HepG2 (cell line): ENCODE measurements around the gene CCL7. TPM values are rescaled to one million over a fixed set of nuclear protein-coding genes. Genes with fewer than 3 reads are reported as not detected.
"Not testable (repeated sequence)": the region's sequence is repeated elsewhere in the genome, so short reads cannot be mapped to it uniquely, and the experiment has no call there.

Source experiments
- ATAC-seq: fragments of 200-7000 bp; cut with Tn5 transposase; 3 replicates; pipeline ENCODE4 v1.9.1; 2020; ENCODE audit warnings: mild to moderate bottlenecking, moderate library complexity
- BruUV-seq: library from RNA; stranded (reverse); fragments of 400-500 nt; replicated peaks from 2 replicates; lab custom pipeline; 2021; lab: Mats Ljungman, UMichigan
- CTCF ChIA-PET: fragments of 300-600 bp; formaldehyde crosslinking; extraction: SDS; loops from one replicate; lab custom pipeline; 2021; ENCODE audit warnings: low total read pairs, inconsistent platforms, low intra/inter-chr PET ratio; lab: Yijun Ruan, JAX
- POLR2A ChIA-PET: fragments of 350-600 bp; sonication (Branson Sonifier 250); formaldehyde crosslinking; loops from one replicate; lab custom pipeline; 2020; ENCODE audit warnings: antibody characterized with exemption, inconsistent platforms; lab: Yijun Ruan, JAX
- DNase-seq: peaks from one replicate; pipeline ENCODE4 v3.0.0-alpha.2; 2015; ENCODE audit warnings: low spot score
- FAIRE-seq: peaks from 3 replicates; lab custom pipeline; 2011; peaks lifted over from hg19 to GRCh38; lab: Jason Lieb, UNC
- H2AFZ ChIP-seq: one replicate; pipeline ENCODE4 v1.6.1; 2011; ENCODE audit warnings: low read length, inconsistent platforms
- H3K27ac ChIP-seq: fragments of 300-600 bp; 3 replicates; pipeline ENCODE4 v1.8.0; 2011; ENCODE audit warnings: mixed run types, mild to moderate bottlenecking, mixed read lengths, low read length, inconsistent platforms; ENCODE audit not compliant: insufficient read depth; ENCODE audit errors: extremely low read length
- H3K27me3 ChIP-seq, 2 experiments: fragments of 200-600 bp in 1 of 2; 2 replicates in 1 of 2; 3 replicates in 1 of 2; pipeline versions ENCODE4 v1.6.0 to v1.8.0; 2011; ENCODE audit warnings: low read length in 2 of 2, mild to moderate bottlenecking in 2 of 2, moderate library complexity in 2 of 2, inconsistent platforms in 1 of 2; ENCODE audit not compliant: insufficient read depth in 2 of 2, control insufficient read depth in 1 of 2
- H3K36me3 ChIP-seq, 2 experiments: fragments of 200-600 bp in 1 of 2; replicated peaks in 1 of 2; 2 replicates in 1 of 2; 3 replicates in 1 of 2; pipeline versions ENCODE4 v1.5.1 to v1.8.0; 2011; ENCODE audit warnings: low read length in 2 of 2, inconsistent platforms in 1 of 2; ENCODE audit not compliant: insufficient read depth in 2 of 2, control insufficient read depth in 1 of 2
- H3K4me1 ChIP-seq: 2 replicates; pipeline ENCODE4 v1.5.1; 2012; ENCODE audit warnings: low read length, inconsistent platforms; ENCODE audit not compliant: insufficient read depth
- H3K4me2 ChIP-seq: 2 replicates; pipeline ENCODE4 v1.6.0; 2011; ENCODE audit warnings: low read depth, low read length, inconsistent platforms
- H3K4me3 ChIP-seq, 3 experiments: fragments of 200-600 bp in 1 of 3; sonication (generic), shearing (Covaris generic) in 1 of 3; replicated peaks in 1 of 3; 2 replicates each; pipeline ENCODE4 v1.5.1; 2011 to 2016; ENCODE audit warnings: low read length in 3 of 3, inconsistent platforms in 2 of 3, low read depth in 2 of 3, mild to moderate bottlenecking in 2 of 3, control low read depth in 1 of 3, mixed read lengths in 1 of 3; ENCODE audit not compliant: insufficient read depth in 1 of 3
- H3K79me2 ChIP-seq: one replicate; pipeline ENCODE4 v1.6.1; 2011; ENCODE audit warnings: low read length, inconsistent platforms; ENCODE audit not compliant: insufficient read depth
- H3K9ac ChIP-seq: 2 replicates; pipeline ENCODE4 v1.6.0; 2011; ENCODE audit warnings: mild to moderate bottlenecking, low read depth, low read length, inconsistent platforms; ENCODE audit not compliant: insufficient read depth
- H3K9me3 ChIP-seq: 2 replicates; pipeline ENCODE4 v1.5.1; 2012; ENCODE audit warnings: mild to moderate bottlenecking, low read length
- H4K20me1 ChIP-seq: 2 replicates; pipeline ENCODE4 v1.6.0; 2011; ENCODE audit warnings: inconsistent platforms, mild to moderate bottlenecking, low read length, moderate library complexity; ENCODE audit not compliant: insufficient read depth
- ADNP ChIP-seq: sonication (generic); formaldehyde crosslinking; IDR thresholded peaks from 2 replicates; pipeline ENCODE4 v1.4.0; 2020; ENCODE audit warnings: missing genetic modification reagents
- AGO1 ChIP-seq: fragments of 200-400 bp; formaldehyde crosslinking; IDR thresholded peaks from 2 replicates; pipeline ENCODE4 v1.6.1; 2017; ENCODE audit warnings: mild to moderate bottlenecking, low read depth, low read length, moderate library complexity; ENCODE audit not compliant: poor library complexity, severe bottlenecking
- ATF7-NPFF ChIP-seq: sonication (generic); formaldehyde crosslinking; IDR thresholded peaks from 2 replicates; pipeline ENCODE4 v1.8.1; 2023; ENCODE audit warnings: mild to moderate bottlenecking, low read depth, missing genetic modification reagents, moderate library complexity
- BRF2 ChIP-seq: sonication (generic); formaldehyde crosslinking; IDR thresholded peaks from 2 replicates; pipeline ENCODE4 v1.8.1; 2022; ENCODE audit warnings: mild to moderate bottlenecking, missing genetic modification reagents
- DMTF1 ChIP-seq: sonication (generic); formaldehyde crosslinking; IDR thresholded peaks from 2 replicates; pipeline ENCODE4 v1.4.0; 2020; ENCODE audit warnings: mild to moderate bottlenecking, missing genetic modification reagents
- HNRNPL ChIP-seq: fragments of 200-400 bp; formaldehyde crosslinking; IDR thresholded peaks from 2 replicates; pipeline ENCODE4 v1.6.1; 2017; ENCODE audit warnings: mild to moderate bottlenecking, low read depth, low read length
- KAT8 ChIP-seq: IDR thresholded peaks from 2 replicates; pipeline ENCODE4 v1.6.1; 2016; ENCODE audit warnings: missing genetic modification reagents, missing compliant biosample characterization
- MATR3 ChIP-seq: sonication (generic); formaldehyde crosslinking; IDR thresholded peaks from 2 replicates; pipeline ENCODE4 v1.4.0; 2020; ENCODE audit warnings: missing genetic modification reagents
- NR3C1 ChIP-seq: sonication (generic); formaldehyde crosslinking; IDR thresholded peaks from 2 replicates; pipeline ENCODE4 v1.4.0; 2020; ENCODE audit warnings: missing genetic modification reagents
- PREB ChIP-seq: sonication (generic); formaldehyde crosslinking; IDR thresholded peaks from 2 replicates; pipeline ENCODE4 v1.4.0; 2020; ENCODE audit warnings: missing genetic modification reagents
- SMAD1 ChIP-seq: sonication (generic); formaldehyde crosslinking; IDR thresholded peaks from 2 replicates; pipeline ENCODE4 v1.4.0; 2020; ENCODE audit warnings: missing genetic modification reagents, low read depth, mild to moderate bottlenecking, borderline replicate concordance
- SUZ12 ChIP-seq: fragments of 150-350 bp; IDR thresholded peaks from 2 replicates; pipeline ENCODE4 v1.6.1; 2014; ENCODE audit warnings: low read depth, low read length
- ZFP36 ChIP-seq: fragments of 150-350 bp; IDR thresholded peaks from 2 replicates; pipeline ENCODE4 v1.6.1; 2018; ENCODE audit warnings: borderline replicate concordance, low read length, low read depth; ENCODE audit not compliant: partially characterized antibody
- ZNF17 ChIP-seq: sonication (generic); formaldehyde crosslinking; IDR thresholded peaks from 2 replicates; pipeline ENCODE4 v1.5.0; 2020; ENCODE audit warnings: mild to moderate bottlenecking, missing genetic modification reagents
- ZNF564 ChIP-seq: sonication (generic); formaldehyde crosslinking; IDR thresholded peaks from 2 replicates; pipeline ENCODE4 v1.8.1; 2023; ENCODE audit warnings: mild to moderate bottlenecking, missing genetic modification reagents
- ZNF75D ChIP-seq: sonication (generic); formaldehyde crosslinking; IDR thresholded peaks from 2 replicates; pipeline ENCODE4 v1.8.1; 2023; ENCODE audit warnings: missing genetic modification reagents, mild to moderate bottlenecking, borderline replicate concordance
- WGBS: methylation state at CpG from one replicate; pipeline ENCODE4 v1.1.6; 2017; ENCODE audit warnings: low lambda C conversion rate; 5-methylcytosine and 5-hydroxymethylcytosine counted together
- in situ Hi-C: cut with HindIII; loops from 2 replicates; pipeline ENCODE4 v1.10.0; 2017; ENCODE audit warnings: low pct_unique_long_range_greater_than_20kb; ENCODE audit not compliant: extremely low pct_ligation_motif_present
- intact Hi-C: fragments of 100-400 bp; cut with micrococcal nuclease; formaldehyde crosslinking; loops from one replicate; pipeline ENCODE4 v1.10.0; 2022; ENCODE audit not compliant: unreplicated experiment
- polyA plus RNA-seq, 8 experiments: library from polyadenylated mRNA; depleted of rRNA in 3 of 8; stranded (reverse) in 7 of 8; unstranded in 1 of 8; fragments of >200 nt; fragmentation: Illumina TruSeq in 4 of 8; extraction: Trizol in 4 of 8; gene quantifications; 2 replicates each; pipeline versions ENCODE4 v1.2.1 to v1.2.3, GENCODE V29; 2011 to 2016; ENCODE audit warnings: low read depth in 4 of 8, missing spikeins in 1 of 8, mixed read lengths in 1 of 8; ENCODE audit not compliant: insufficient read depth in 1 of 8
- total RNA-seq, 5 experiments: library from RNA; depleted of rRNA; stranded (reverse); fragments of >200 nt; fragmentation: Illumina TruSeq; extraction: Trizol; gene quantifications; 2 replicates each; pipeline ENCODE4 v1.2.3, GENCODE V29; 2016; ENCODE audit warnings: low read depth in 1 of 5

CCL7 gene
- total and polyA plus RNA-seq, 2 of the 13 experiments (the other 11 are each of a cell fraction or from before 2014, with no cell fraction given) = not detected

GRCh38 chr17:34227293-34227692, 42.7 kb upstream of the CCL7 start:
- H3K9me3 ChIP-seq = peaks cover 44% of the 10 kb centered on the region
- H3K4me3 ChIP-seq, POLR2A ChIA-PET, H3K4me1 ChIP-seq, intact Hi-C loops, ATAC-seq, H4K20me1 ChIP-seq, H3K9ac ChIP-seq, BruUV-seq, FAIRE-seq, H3K27me3 ChIP-seq, H2AFZ ChIP-seq, H3K4me2 ChIP-seq, CTCF ChIA-PET, H3K27ac ChIP-seq, in situ Hi-C loops, H3K36me3 ChIP-seq, H3K79me2 ChIP-seq, DNase-seq: not testable (repeated sequence)
- WGBS = 15% methylated on average over 2 of the region's 2 CpGs

- Histone ChIP-seq H3K4me2 (no peak overlapping the region), H3K27me3 (no peaks in the 10 kb centered on the region; a peak in 1 of 5 replicates), H3K9ac (no peak overlapping the region), H4K20me1 (no peaks in the 10 kb centered on the region), H3K79me2 (no peaks in the 10 kb centered on the region), H3K36me3 (no peaks in the 10 kb centered on the region), H2AFZ (no peak overlapping the region), H3K9me3 (peaks cover 44% of the 10 kb centered on the region), H3K27ac (no peak overlapping the region), H3K4me3 (no peak overlapping the region), H3K4me1 (no peaks in the 10 kb centered on the region)
- ChIA-PET CTCF (no interaction called here), POLR2A (no interaction called here)
- intact Hi-C loops = no loop called here
- in situ Hi-C loops = no loop called here
- DNase-seq (no peak), FAIRE-seq (no peak), ATAC-seq (no peak)
- no TSS peak for BruUV-seq
- WGBS = 46% methylated on average over 3 of the region's 3 CpGs
- TF ChIP-seq DMTF1 (CRISPR knock-in tag) (no peak), ATF7-NPFF (CRISPR knock-in tag) (no peak), PREB (no peak), AGO1 (no peak), ZFP36 (no peak), BRF2 (CRISPR knock-in tag) (no peak), MATR3 (CRISPR knock-in tag) (no peak), HNRNPL (no peak), SMAD1 (no peak), NR3C1 (no peak), SUZ12 (no peak), ADNP (CRISPR knock-in tag) (no peak), ZNF17 (CRISPR knock-in tag) (no peak), ZNF75D (no peak), KAT8 (no peak), ZNF564 (CRISPR knock-in tag) (no peak)
These were observed 42.3 kb upstream of the CCL7 start for GRCh38 chr17:34227707-34228106.
